ENCODE data around the gene TUBB.

DNA sequence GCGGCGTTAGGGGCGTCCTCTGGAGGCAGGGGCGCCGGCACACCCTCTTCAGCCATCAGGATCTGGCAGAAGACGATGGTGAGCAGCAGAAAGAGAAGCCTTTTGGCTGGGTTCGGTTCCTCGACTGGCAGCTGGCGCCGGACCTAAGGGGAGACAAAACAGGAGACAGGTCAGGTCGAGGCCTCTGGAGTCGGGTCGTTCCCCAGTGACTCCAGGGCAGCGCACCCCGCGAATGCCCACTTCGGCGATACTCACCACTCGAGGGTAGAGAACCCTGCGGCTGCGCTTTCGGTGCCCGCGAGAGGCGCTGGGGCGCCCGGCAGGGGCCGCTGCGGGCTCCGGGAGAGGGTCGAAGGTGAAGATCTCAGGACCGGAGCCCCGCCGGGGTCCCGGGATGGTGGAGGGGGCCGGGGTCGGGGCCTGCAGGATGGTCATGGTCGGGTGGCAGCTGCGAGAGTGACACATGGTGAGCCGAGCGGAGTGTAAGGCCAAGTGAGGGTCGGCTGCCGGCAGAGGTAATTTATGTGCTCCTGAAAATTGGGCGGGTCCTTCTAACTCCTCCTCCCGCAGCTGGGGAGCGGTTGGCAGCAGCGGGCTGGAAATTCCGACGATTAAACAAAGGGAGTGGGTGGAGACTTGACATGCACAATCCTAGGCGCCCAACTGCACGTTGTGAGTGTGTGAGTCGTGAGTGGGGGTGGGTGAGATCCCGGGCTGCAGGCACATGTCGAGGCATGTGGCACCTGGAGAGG lies 24.1 kb downstream of the TUBB start, which contains the start of gene IER3:
- TF ChIP-seq, protein P1, sequence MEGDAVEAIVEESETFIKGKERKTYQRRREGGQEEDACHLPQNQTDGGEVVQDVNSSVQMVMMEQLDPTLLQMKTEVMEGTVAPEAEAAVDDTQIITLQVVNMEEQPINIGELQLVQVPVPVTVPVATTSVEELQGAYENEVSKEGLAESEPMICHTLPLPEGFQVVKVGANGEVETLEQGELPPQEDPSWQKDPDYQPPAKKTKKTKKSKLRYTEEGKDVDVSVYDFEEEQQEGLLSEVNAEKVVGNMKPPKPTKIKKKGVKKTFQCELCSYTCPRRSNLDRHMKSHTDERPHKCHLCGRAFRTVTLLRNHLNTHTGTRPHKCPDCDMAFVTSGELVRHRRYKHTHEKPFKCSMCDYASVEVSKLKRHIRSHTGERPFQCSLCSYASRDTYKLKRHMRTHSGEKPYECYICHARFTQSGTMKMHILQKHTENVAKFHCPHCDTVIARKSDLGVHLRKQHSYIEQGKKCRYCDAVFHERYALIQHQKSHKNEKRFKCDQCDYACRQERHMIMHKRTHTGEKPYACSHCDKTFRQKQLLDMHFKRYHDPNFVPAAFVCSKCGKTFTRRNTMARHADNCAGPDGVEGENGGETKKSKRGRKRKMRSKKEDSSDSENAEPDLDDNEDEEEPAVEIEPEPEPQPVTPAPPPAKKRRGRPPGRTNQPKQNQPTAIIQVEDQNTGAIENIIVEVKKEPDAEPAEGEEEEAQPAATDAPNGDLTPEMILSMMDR (IDR thresholded peaks at IDR 0.05), result peak; percentile 37 to 71 (median 65)
- peak in 2 of 4 donors; percentile 90 to 95 for TF ChIP-seq POLR2A (IDR thresholded peaks at IDR 0.05)

Measured in esophagus squamous epithelium (tissue), 4 donors.